ENCODE data around the gene KIAA1191. TPM values are rescaled to one million over a fixed set of nuclear protein-coding genes. Genes with fewer than 3 reads are reported as not detected.

Gene KIAA1191
- polyA plus RNA-seq, 1 experiment, result 98.3 TPM

GRCh38 chr5:176381423-176381822, 19.9 kb upstream of the KIAA1191 start:
- no peaks in the 10 kb centered on the region for H3K9me3 ChIP-seq (ENCODE audit: control insufficient read depth, insufficient read depth, low read length)
- ChIA-PET CTCF (no interaction called here), POLR2A (no interaction called here)
- H3K4me3 ChIP-seq (ENCODE audit: low read depth, low read length), result no peak overlapping the region
- no peak for TF ChIP-seq CTCF (IDR thresholded peaks at IDR 0.05; ENCODE audit: low read depth, low read length)
- H3K27me3 ChIP-seq (ENCODE audit: control insufficient read depth, insufficient read depth, low read length), result no peaks in the 10 kb centered on the region
- H3K27ac ChIP-seq (ENCODE audit: low read depth, low read length), result no peak overlapping the region
- no peak for DNase-seq (ENCODE audit: low read depth, low spot score)

DNA sequence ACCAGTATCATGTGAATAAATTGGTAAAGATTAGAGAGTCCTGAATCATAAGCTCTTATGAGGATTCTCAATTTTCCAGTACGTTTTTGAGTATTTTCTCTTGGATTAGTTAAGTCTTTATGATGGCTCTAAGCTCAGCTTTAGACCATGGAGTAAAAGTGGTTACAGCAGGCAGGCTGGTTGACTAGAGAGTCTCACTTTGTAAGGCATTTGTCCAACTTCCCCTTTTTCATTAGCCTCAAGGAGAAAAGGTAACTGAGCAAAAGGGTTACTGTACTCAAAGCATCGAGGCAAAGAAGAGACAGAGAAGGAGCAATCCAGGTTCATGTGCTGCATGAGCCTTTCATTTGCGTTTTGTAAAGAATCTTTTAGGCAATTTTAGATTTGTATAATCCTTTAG, 18.3 kb upstream of the KIAA1191 start:
- TF ChIP-seq CTCF (IDR thresholded peaks at IDR 0.05; ENCODE audit: low read depth, low read length), result no peak
- Histone ChIP-seq H3K9me3 (ENCODE audit: control insufficient read depth, insufficient read depth, low read length) (no peaks in the 10 kb centered on the region), H3K27me3 (ENCODE audit: control insufficient read depth, insufficient read depth, low read length) (no peaks in the 10 kb centered on the region), H3K27ac (ENCODE audit: low read depth, low read length) (no peak overlapping the region), H3K4me3 (ENCODE audit: low read depth, low read length) (no peak overlapping the region)
- DNase-seq (ENCODE audit: low read depth, low spot score), result no peak
- POLR2A ChIA-PET, result no interaction called here
- CTCF ChIA-PET, result no interaction called here

- POLR2A ChIA-PET, result no interaction called here
- Histone ChIP-seq H3K27ac (ENCODE audit: low read depth, low read length) (no peak overlapping the region), H3K4me3 (ENCODE audit: low read depth, low read length) (no peak overlapping the region), H3K9me3 (ENCODE audit: control insufficient read depth, insufficient read depth, low read length) (no peaks in the 10 kb centered on the region), H3K27me3 (ENCODE audit: control insufficient read depth, insufficient read depth, low read length) (no peaks in the 10 kb centered on the region)
- no peak for DNase-seq (ENCODE audit: low read depth, low spot score)
- no peak for TF ChIP-seq CTCF (IDR thresholded peaks at IDR 0.05; ENCODE audit: low read depth, low read length)
- CTCF ChIA-PET, result no interaction called here
Observed at GRCh38 chr5:176373100-176373818, 11.7 kb upstream of the KIAA1191 start.

GRCh38 chr5:176371621-176372539, 10.3 kb upstream of the KIAA1191 start:
- Histone ChIP-seq H3K4me3 (ENCODE audit: low read depth, low read length) (no peak overlapping the region), H3K27me3 (ENCODE audit: control insufficient read depth, insufficient read depth, low read length) (no peaks in the 10 kb centered on the region), H3K9me3 (ENCODE audit: control insufficient read depth, insufficient read depth, low read length) (no peaks in the 10 kb centered on the region), H3K27ac (ENCODE audit: low read depth, low read length) (no peak overlapping the region)
- ChIA-PET CTCF (interaction anchor here (0.7 kb wide), 1 partner anchor 275 kb away, joined by 3 read pairs; the partner anchor contains the start of gene TSPAN17), POLR2A (no interaction called here)
- DNase-seq (ENCODE audit: low read depth, low spot score), result no peak
- TF ChIP-seq CTCF (IDR thresholded peaks at IDR 0.05; ENCODE audit: low read depth, low read length), result no peak
